Measurements from ENCODE around the gene P4HA3. TPM values are rescaled to one million over a fixed set of nuclear protein-coding genes. Genes with fewer than 3 reads are reported as not detected.

The P4HA3 gene
- total RNA-seq, 1 experiment from 2014 or later: 3.7 TPM

GRCh38 chr11:74225565-74225964, 85.9 kb downstream of the P4HA3 start:
- Histone ChIP-seq H4K20me1 (ENCODE audit: low read length) (no peaks in the 10 kb centered on the region), H3K4me3 (ENCODE audit: low read length) (no peak overlapping the region), H3K4me1 (ENCODE audit: insufficient read depth, low read length) (no peaks in the 10 kb centered on the region), H3K9me2 (replicated peaks; ENCODE audit: low read length) (no peaks in the 10 kb centered on the region), H3K9ac (ENCODE audit: low read length) (no peak overlapping the region), H3K79me2 (ENCODE audit: low read length) (no peaks in the 10 kb centered on the region), H3K27me3 (ENCODE audit: low read length) (no peaks in the 10 kb centered on the region), H3K36me3 (ENCODE audit: low read depth, low read length) (peaks cover 13% of the 10 kb centered on the region), H3K4me2 (ENCODE audit: low read length) (no peak overlapping the region), H3K9me3 (ENCODE audit: low read length) (no peaks in the 10 kb centered on the region), H3F3A (ENCODE audit: low read length, unreplicated experiment) (no peaks in the 10 kb centered on the region), H3K27ac (ENCODE audit: low read length) (no peak overlapping the region), H2AFZ (ENCODE audit: low read length) (no peak overlapping the region)
- POLR2A ChIA-PET (ENCODE audit: unreplicated experiment): no interaction called here
- no TSS peak for BruUV-seq (replicated peaks)
- intact Hi-C loops (cut with micrococcal nuclease): no loop called here
- TF ChIP-seq EZH2 (IDR thresholded peaks at IDR 0.05; ENCODE audit: low read length, unreplicated experiment) (no peak), EZH2phosphoT487 (IDR thresholded peaks at IDR 0.05; ENCODE audit: borderline replicate concordance, low read length) (no peak)
- TF ChIP-seq, protein P1, sequence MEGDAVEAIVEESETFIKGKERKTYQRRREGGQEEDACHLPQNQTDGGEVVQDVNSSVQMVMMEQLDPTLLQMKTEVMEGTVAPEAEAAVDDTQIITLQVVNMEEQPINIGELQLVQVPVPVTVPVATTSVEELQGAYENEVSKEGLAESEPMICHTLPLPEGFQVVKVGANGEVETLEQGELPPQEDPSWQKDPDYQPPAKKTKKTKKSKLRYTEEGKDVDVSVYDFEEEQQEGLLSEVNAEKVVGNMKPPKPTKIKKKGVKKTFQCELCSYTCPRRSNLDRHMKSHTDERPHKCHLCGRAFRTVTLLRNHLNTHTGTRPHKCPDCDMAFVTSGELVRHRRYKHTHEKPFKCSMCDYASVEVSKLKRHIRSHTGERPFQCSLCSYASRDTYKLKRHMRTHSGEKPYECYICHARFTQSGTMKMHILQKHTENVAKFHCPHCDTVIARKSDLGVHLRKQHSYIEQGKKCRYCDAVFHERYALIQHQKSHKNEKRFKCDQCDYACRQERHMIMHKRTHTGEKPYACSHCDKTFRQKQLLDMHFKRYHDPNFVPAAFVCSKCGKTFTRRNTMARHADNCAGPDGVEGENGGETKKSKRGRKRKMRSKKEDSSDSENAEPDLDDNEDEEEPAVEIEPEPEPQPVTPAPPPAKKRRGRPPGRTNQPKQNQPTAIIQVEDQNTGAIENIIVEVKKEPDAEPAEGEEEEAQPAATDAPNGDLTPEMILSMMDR (conservative IDR thresholded peaks at IDR 0.05; ENCODE audit: low read depth, low read length): no peak
- ATAC-seq (no peak), DNase-seq (no peak)
- CTCF ChIA-PET: no interaction called here

GRCh38 chr11:74221816-74222215, 89.6 kb downstream of the P4HA3 start:
- H3K4me2 ChIP-seq (ENCODE audit: low read length): no peak overlapping the region
- BruUV-seq (replicated peaks): no TSS peak
- no peak overlapping the region for H2AFZ ChIP-seq (ENCODE audit: low read length)
- no peak overlapping the region for H3K4me3 ChIP-seq (ENCODE audit: low read length)
- no peak overlapping the region for H3K27ac ChIP-seq (ENCODE audit: low read length)
- H3K4me1 ChIP-seq (ENCODE audit: insufficient read depth, low read length): no peaks in the 10 kb centered on the region
- H3K9me3 ChIP-seq (ENCODE audit: low read length): no peaks in the 10 kb centered on the region
- DNase-seq (no peak), ATAC-seq (no peak)
- no peaks in the 10 kb centered on the region for H3F3A ChIP-seq (ENCODE audit: low read length, unreplicated experiment)
- no peak overlapping the region for H3K9ac ChIP-seq (ENCODE audit: low read length)
- H4K20me1 ChIP-seq (ENCODE audit: low read length): no peaks in the 10 kb centered on the region
- H3K9me2 ChIP-seq (replicated peaks; ENCODE audit: low read length): no peaks in the 10 kb centered on the region
- intact Hi-C loops (cut with micrococcal nuclease): no loop called here
- POLR2A ChIA-PET (ENCODE audit: unreplicated experiment): no interaction called here
- no peaks in the 10 kb centered on the region for H3K27me3 ChIP-seq (ENCODE audit: low read length)
- no peaks in the 10 kb centered on the region for H3K79me2 ChIP-seq (ENCODE audit: low read length)
- H3K36me3 ChIP-seq (ENCODE audit: low read depth, low read length): peaks cover 3% of the 10 kb centered on the region
- CTCF ChIA-PET: no interaction called here
- TF ChIP-seq, protein P1 (conservative IDR thresholded peaks at IDR 0.05; ENCODE audit: low read depth, low read length): no peak
- no peak for TF ChIP-seq EZH2phosphoT487 (IDR thresholded peaks at IDR 0.05; ENCODE audit: borderline replicate concordance, low read length)
- no peak for TF ChIP-seq EZH2 (IDR thresholded peaks at IDR 0.05; ENCODE audit: low read length, unreplicated experiment)

DNA sequence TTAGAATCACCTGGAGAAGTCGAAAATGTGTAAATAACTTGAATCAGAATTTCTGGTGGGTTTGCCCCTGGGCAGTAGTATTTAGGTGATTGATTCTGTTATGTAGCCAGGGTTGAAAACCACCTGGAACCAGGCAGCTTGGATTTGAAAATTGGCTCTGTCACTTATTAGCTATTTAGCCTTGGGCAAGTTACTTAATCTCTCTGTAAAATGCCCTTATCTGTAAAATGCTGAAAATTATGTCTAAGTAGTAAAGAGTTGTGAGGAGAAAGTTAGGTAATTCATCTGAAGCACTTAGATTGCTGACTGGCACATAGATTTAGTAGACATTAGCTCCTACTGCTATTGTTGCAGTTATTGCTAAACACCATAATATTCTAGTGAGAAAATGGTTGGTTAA, 91.1 kb downstream of the P4HA3 start:
- Histone ChIP-seq H2AFZ (ENCODE audit: low read length) (no peak overlapping the region), H3K9me2 (replicated peaks; ENCODE audit: low read length) (no peaks in the 10 kb centered on the region), H3K4me2 (ENCODE audit: low read length) (no peak overlapping the region), H4K20me1 (ENCODE audit: low read length) (no peaks in the 10 kb centered on the region), H3K36me3 (ENCODE audit: low read depth, low read length) (peaks cover 3% of the 10 kb centered on the region), H3K4me1 (ENCODE audit: insufficient read depth, low read length) (no peaks in the 10 kb centered on the region), H3K9me3 (ENCODE audit: low read length) (no peaks in the 10 kb centered on the region), H3K9ac (ENCODE audit: low read length) (no peak overlapping the region), H3K4me3 (ENCODE audit: low read length) (no peak overlapping the region), H3K27me3 (ENCODE audit: low read length) (no peaks in the 10 kb centered on the region), H3K27ac (ENCODE audit: low read length) (no peak overlapping the region), H3F3A (ENCODE audit: low read length, unreplicated experiment) (no peaks in the 10 kb centered on the region), H3K79me2 (ENCODE audit: low read length) (no peaks in the 10 kb centered on the region)
- POLR2A ChIA-PET (ENCODE audit: unreplicated experiment): no interaction called here
- TF ChIP-seq EZH2phosphoT487 (IDR thresholded peaks at IDR 0.05; ENCODE audit: borderline replicate concordance, low read length): no peak
- TF ChIP-seq, protein P1 (conservative IDR thresholded peaks at IDR 0.05; ENCODE audit: low read depth, low read length): no peak
- TF ChIP-seq EZH2 (IDR thresholded peaks at IDR 0.05; ENCODE audit: low read length, unreplicated experiment): no peak
- ATAC-seq (no peak), DNase-seq (no peak)
- no TSS peak for BruUV-seq (replicated peaks)
- intact Hi-C loops (cut with micrococcal nuclease): no loop called here
- CTCF ChIA-PET: no interaction called here

Other genes starting within 250 kb of the P4HA3 start
- gene C2CD3, start 140.6 kb downstream of the P4HA3 start, total RNA-seq (2014; rRNA removed): 27.3 and 32.6 TPM in 2 replicates
- gene PPME1, start 140.4 kb downstream of the P4HA3 start, total RNA-seq (2014; rRNA removed): 48.4 and 66.2 TPM in 2 replicates
- gene PGM2L1, start 86.8 kb upstream of the P4HA3 start, total RNA-seq (2014; rRNA removed): 1.9 and 2.0 TPM in 2 replicates
- gene KCNE3, start 155.9 kb upstream of the P4HA3 start, total RNA-seq (2014; rRNA removed): 0.58 and 0.73 TPM in 2 replicates
- gene LIPT2, start 182.1 kb upstream of the P4HA3 start, total RNA-seq (2014; rRNA removed): 9.4 and 11.3 TPM in 2 replicates

Data from PC-3 (cell line).